ENCODE data around the gene SNIP1. TPM values are rescaled to one million over a fixed set of nuclear protein-coding genes. Genes with fewer than 3 reads are reported as not detected.
"Not testable (repeated sequence)": the region's sequence is repeated elsewhere in the genome, so short reads cannot be mapped to it uniquely, and the experiment has no call there.

SNIP1 gene
- total RNA-seq, 1 donor = 14.1 TPM

- peaks cover 19% of the 10 kb centered on the region for H3K36me3 ChIP-seq (ENCODE audit: insufficient read depth, low read length)
- TF ChIP-seq, protein P1, sequence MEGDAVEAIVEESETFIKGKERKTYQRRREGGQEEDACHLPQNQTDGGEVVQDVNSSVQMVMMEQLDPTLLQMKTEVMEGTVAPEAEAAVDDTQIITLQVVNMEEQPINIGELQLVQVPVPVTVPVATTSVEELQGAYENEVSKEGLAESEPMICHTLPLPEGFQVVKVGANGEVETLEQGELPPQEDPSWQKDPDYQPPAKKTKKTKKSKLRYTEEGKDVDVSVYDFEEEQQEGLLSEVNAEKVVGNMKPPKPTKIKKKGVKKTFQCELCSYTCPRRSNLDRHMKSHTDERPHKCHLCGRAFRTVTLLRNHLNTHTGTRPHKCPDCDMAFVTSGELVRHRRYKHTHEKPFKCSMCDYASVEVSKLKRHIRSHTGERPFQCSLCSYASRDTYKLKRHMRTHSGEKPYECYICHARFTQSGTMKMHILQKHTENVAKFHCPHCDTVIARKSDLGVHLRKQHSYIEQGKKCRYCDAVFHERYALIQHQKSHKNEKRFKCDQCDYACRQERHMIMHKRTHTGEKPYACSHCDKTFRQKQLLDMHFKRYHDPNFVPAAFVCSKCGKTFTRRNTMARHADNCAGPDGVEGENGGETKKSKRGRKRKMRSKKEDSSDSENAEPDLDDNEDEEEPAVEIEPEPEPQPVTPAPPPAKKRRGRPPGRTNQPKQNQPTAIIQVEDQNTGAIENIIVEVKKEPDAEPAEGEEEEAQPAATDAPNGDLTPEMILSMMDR (IDR thresholded peaks at IDR 0.05; ENCODE audit: extremely low read depth, low read depth, low read length) = peak; percentile 60
- H3K4me2 ChIP-seq (ENCODE audit: insufficient read depth, low read length) = no peak overlapping the region
- DNase-seq (ENCODE audit: insufficient read length, low spot score, missing footprints) = peak; percentile 78
- no peaks in the 10 kb centered on the region for H4K20me1 ChIP-seq (ENCODE audit: insufficient read depth, low read length)
- H3K27me3 ChIP-seq (ENCODE audit: insufficient read depth, low read length) = no peaks in the 10 kb centered on the region
- peaks cover 13% of the 10 kb centered on the region for H3K4me1 ChIP-seq (ENCODE audit: insufficient read depth, low read length)
- no peaks in the 10 kb centered on the region for H3K79me2 ChIP-seq (ENCODE audit: insufficient read depth, low read length)
- no peak overlapping the region for H3K4me3 ChIP-seq (ENCODE audit: insufficient read depth, low read length)
- no peaks in the 10 kb centered on the region for H3K9me3 ChIP-seq (ENCODE audit: low read depth, low read length)
- no peak overlapping the region for H2AFZ ChIP-seq (ENCODE audit: low read length)
- no peak overlapping the region for H3K27ac ChIP-seq (ENCODE audit: low read depth, low read length)
Observed at GRCh38 chr1:37561133-37562132, 7.3 kb upstream of the SNIP1 start.

DNA sequence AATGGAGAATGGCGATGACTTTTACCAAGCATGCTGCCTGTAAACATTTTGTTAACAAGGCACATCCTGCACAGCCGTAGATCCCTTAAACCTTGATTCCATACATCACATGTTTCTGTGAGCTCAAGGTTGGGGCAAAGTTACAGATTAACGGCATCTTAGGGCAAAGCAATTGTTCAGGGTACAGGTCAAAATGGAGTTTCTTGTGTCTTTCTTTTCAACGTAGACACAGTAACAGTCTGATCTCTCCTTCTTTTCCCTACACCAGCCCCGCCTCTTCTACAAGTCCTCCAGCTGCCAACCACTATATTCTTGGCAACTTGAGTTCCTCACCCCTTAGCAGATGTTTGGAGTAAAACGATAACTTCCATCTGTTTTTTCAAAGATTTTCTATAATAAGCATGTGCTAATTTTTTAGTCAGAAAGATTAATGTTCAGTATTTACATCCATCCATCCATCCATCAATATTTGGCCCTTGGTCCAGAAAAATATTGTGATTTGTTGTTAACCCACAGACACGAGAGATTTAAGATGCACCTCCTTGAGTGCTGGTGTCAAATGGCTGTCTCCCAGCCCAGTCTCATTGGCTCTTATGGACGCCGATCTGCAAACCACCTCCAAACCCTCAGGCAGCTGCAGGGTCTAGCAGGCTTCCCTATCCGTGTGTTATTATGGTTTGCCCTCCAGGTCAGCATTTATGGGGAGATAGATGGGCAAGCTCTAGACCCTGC, 6.5 kb upstream of the SNIP1 start:
- DNase-seq (ENCODE audit: insufficient read length, low spot score, missing footprints) = no peak
- H3K4me2 ChIP-seq (ENCODE audit: insufficient read depth, low read length) = no peak overlapping the region
- no peaks in the 10 kb centered on the region for H3K79me2 ChIP-seq (ENCODE audit: insufficient read depth, low read length)
- no peak overlapping the region for H2AFZ ChIP-seq (ENCODE audit: low read length)
- H4K20me1 ChIP-seq (ENCODE audit: insufficient read depth, low read length) = no peaks in the 10 kb centered on the region
- no peak overlapping the region for H3K27ac ChIP-seq (ENCODE audit: low read depth, low read length)
- TF ChIP-seq, protein P1 (IDR thresholded peaks at IDR 0.05; ENCODE audit: extremely low read depth, low read depth, low read length) = no peak
- H3K9me3 ChIP-seq (ENCODE audit: low read depth, low read length) = no peaks in the 10 kb centered on the region
- no peaks in the 10 kb centered on the region for H3K27me3 ChIP-seq (ENCODE audit: insufficient read depth, low read length)
- peaks cover 17% of the 10 kb centered on the region for H3K4me1 ChIP-seq (ENCODE audit: insufficient read depth, low read length)
- peaks cover 10% of the 10 kb centered on the region for H3K36me3 ChIP-seq (ENCODE audit: insufficient read depth, low read length)
- H3K4me3 ChIP-seq (ENCODE audit: insufficient read depth, low read length) = no peak overlapping the region

DNA sequence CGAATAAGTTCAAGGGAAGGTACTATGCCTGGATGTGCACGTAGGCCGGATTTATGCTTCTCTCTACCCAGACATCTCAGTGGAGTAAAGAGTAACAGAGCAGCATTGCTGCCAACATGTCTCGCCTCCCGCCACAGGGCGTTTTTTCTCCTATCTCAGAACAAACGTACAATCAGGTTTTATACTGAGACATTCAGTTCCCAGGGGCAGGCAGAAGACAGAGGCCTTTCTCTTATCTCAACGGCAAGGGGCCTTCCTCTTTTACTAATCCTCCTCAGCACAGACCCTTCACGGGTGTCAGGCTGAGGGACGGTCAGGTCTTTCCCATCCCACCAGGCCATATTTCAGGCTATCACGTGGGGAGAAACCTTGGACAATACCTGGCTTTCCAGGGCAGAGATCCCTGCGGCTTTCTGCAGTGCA, 5.9 kb upstream of the SNIP1 start:
- DNase-seq (ENCODE audit: insufficient read length, low spot score, missing footprints); H2AFZ ChIP-seq (ENCODE audit: low read length); H3K4me3 ChIP-seq (ENCODE audit: insufficient read depth, low read length); H3K36me3 ChIP-seq (ENCODE audit: insufficient read depth, low read length); H3K27me3 ChIP-seq (ENCODE audit: insufficient read depth, low read length); H3K27ac ChIP-seq (ENCODE audit: low read depth, low read length); H3K4me2 ChIP-seq (ENCODE audit: insufficient read depth, low read length); H4K20me1 ChIP-seq (ENCODE audit: insufficient read depth, low read length); H3K9me3 ChIP-seq (ENCODE audit: low read depth, low read length); H3K79me2 ChIP-seq (ENCODE audit: insufficient read depth, low read length): not testable (repeated sequence)
- H3K4me1 ChIP-seq (ENCODE audit: insufficient read depth, low read length) = peaks cover 15% of the 10 kb centered on the region

DNA sequence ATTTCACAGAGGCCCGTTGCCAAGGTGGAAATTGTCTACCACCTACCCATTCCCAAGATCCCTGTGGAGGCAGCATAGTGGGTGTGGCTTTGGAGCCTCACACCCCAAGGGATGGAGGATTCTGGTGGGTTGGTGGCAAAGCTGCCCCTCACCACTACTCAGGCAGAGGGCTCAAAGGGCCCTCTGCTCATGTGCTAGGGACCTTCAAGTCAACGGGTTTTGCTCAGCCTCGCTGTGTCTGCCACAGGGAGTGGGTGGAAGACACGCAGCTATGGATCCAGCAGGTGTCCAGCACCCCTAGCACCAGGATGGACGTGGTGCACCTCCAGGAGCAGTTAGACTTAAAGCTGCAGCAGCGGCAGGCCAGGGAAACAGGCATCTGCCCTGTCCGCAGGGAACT, 5.0 kb upstream of the SNIP1 start:
- H3K4me2 ChIP-seq (ENCODE audit: insufficient read depth, low read length) = no peak overlapping the region
- H3K27ac ChIP-seq (ENCODE audit: low read depth, low read length) = no peak overlapping the region
- peaks cover under 1% of the 10 kb centered on the region for H3K79me2 ChIP-seq (ENCODE audit: insufficient read depth, low read length)
- DNase-seq (ENCODE audit: insufficient read length, low spot score, missing footprints) = no peak
- TF ChIP-seq, protein P1 (IDR thresholded peaks at IDR 0.05; ENCODE audit: extremely low read depth, low read depth, low read length) = no peak
- H3K36me3 ChIP-seq (ENCODE audit: insufficient read depth, low read length) = no peaks in the 10 kb centered on the region
- no peaks in the 10 kb centered on the region for H3K27me3 ChIP-seq (ENCODE audit: insufficient read depth, low read length)
- no peaks in the 10 kb centered on the region for H4K20me1 ChIP-seq (ENCODE audit: insufficient read depth, low read length)
- no peak overlapping the region for H2AFZ ChIP-seq (ENCODE audit: low read length)
- no peaks in the 10 kb centered on the region for H3K9me3 ChIP-seq (ENCODE audit: low read depth, low read length)
- peaks cover 12% of the 10 kb centered on the region for H3K4me1 ChIP-seq (ENCODE audit: insufficient read depth, low read length)
- no peak overlapping the region for H3K4me3 ChIP-seq (ENCODE audit: insufficient read depth, low read length)
